HL-60 (cell line): Measurements from ENCODE around the gene AMZ2.

ENCODE experiments used
- CTCF ChIP-seq: IDR thresholded peaks from one replicate; pipeline ENCODE4 v1.5.1; 2011; ENCODE audit warnings: low read length, control low read depth, inconsistent platforms; ENCODE audit not compliant: insufficient read depth
- GABPA ChIP-seq: IDR thresholded peaks from 2 replicates; pipeline ENCODE4 v1.6.1; 2012; ENCODE audit warnings: low read depth
- POLR2AphosphoS5 ChIP-seq: IDR thresholded peaks from 2 replicates; pipeline ENCODE4 v1.6.1; 2012; ENCODE audit warnings: low read depth
- REST ChIP-seq: IDR thresholded peaks from 2 replicates; pipeline ENCODE4 v1.6.1; 2012; ENCODE audit warnings: low read depth; ENCODE audit not compliant: insufficient replicate concordance

- peak; percentile 37; the same call in 1 of the 2 replicates for TF ChIP-seq POLR2AphosphoS5
- TF ChIP-seq CTCF = no peak
- TF ChIP-seq REST = no peak
- no peak for TF ChIP-seq GABPA
Observed at GRCh38 chr17:68296217-68297191, 48.7 kb downstream of the AMZ2 start.
